CD4-positive, alpha-beta T cell (primary cell): ENCODE data around the gene TRAF3. TPM values are rescaled to one million over a fixed set of nuclear protein-coding genes. Genes with fewer than 3 reads are reported as not detected.

ENCODE experiments used
- ATAC-seq: fragments of 200-7000 bp; cut with Tn5 transposase; one replicate; pipeline ENCODE4 v1.10.0; 2022; ENCODE audit warnings: mild to moderate bottlenecking; ENCODE audit not compliant: poor library complexity
- CTCF ChIA-PET: fragments of 350-600 bp; sonication (Branson Sonifier 250); formaldehyde crosslinking; loops from one replicate; lab custom pipeline; 2021; ENCODE audit warnings: antibody characterized with exemption, inconsistent platforms; lab: Charles Lee
- POLR2A ChIA-PET: fragments of 350-600 bp; sonication (Branson Sonifier 250); formaldehyde crosslinking; loops from one replicate; lab custom pipeline; 2021; ENCODE audit warnings: antibody characterized with exemption, inconsistent platforms; lab: Charles Lee
- DNase-seq, 14 experiments: peaks; one replicate each; pipeline ENCODE4 v3.0.0-alpha.2; 2013 to 2020; ENCODE audit warnings: mixed read lengths in 2 of 14
- H3K27ac ChIP-seq, 2 donors: one replicate each; pipeline versions ENCODE4 v1.5.1 to v1.7.0; 2013; ENCODE audit warnings: low read length in 2 of 2, low read depth in 1 of 2, mild to moderate bottlenecking in 1 of 2
- H3K27me3 ChIP-seq, 2 experiments: 1 replicate in 1 of 2; 2 replicates in 1 of 2; pipeline versions ENCODE4 v1.6.1 to v1.7.0; 2013; ENCODE audit warnings: low read length in 2 of 2, control low read depth in 1 of 2, mild to moderate bottlenecking in 1 of 2, moderate library complexity in 1 of 2; ENCODE audit not compliant: insufficient read depth in 2 of 2, control insufficient read depth in 1 of 2
- H3K36me3 ChIP-seq: one replicate; pipeline ENCODE4 v1.6.1; 2013; ENCODE audit warnings: low read length, control low read depth; ENCODE audit not compliant: insufficient read depth
- H3K4me1 ChIP-seq: one replicate; pipeline ENCODE4 v1.6.1; 2013; ENCODE audit warnings: low read length, control low read depth; ENCODE audit not compliant: insufficient read depth
- H3K4me3 ChIP-seq: one replicate; pipeline ENCODE4 v1.5.1; 2013; ENCODE audit warnings: mild to moderate bottlenecking, low read length, moderate library complexity
- H3K9me3 ChIP-seq, 2 experiments: 1 replicate in 1 of 2; 2 replicates in 1 of 2; pipeline versions ENCODE4 v1.6.1 to v1.7.0; 2013; ENCODE audit warnings: low read length in 2 of 2, mild to moderate bottlenecking in 2 of 2, control low read depth in 1 of 2, moderate library complexity in 1 of 2; ENCODE audit not compliant: control insufficient read depth in 1 of 2, insufficient read depth in 1 of 2
- H3K27ac Mint-ChIP-seq: one replicate; pipeline ENCODE4 v1.8.0; 2020; ENCODE audit warnings: mixed read lengths
- H3K27me3 Mint-ChIP-seq: one replicate; pipeline ENCODE4 v1.8.0; 2021; ENCODE audit warnings: mixed read lengths
- H3K36me3 Mint-ChIP-seq: one replicate; pipeline ENCODE4 v1.8.0; 2021; ENCODE audit warnings: low read depth, mixed read lengths
- H3K4me1 Mint-ChIP-seq: one replicate; pipeline ENCODE4 v1.8.0; 2021; ENCODE audit warnings: low read depth, mixed read lengths
- H3K4me3 Mint-ChIP-seq: one replicate; pipeline ENCODE4 v1.8.0; 2020; ENCODE audit warnings: mild to moderate bottlenecking, mixed read lengths
- H3K9me3 Mint-ChIP-seq: one replicate; pipeline ENCODE4 v1.8.0; 2020; ENCODE audit warnings: mixed read lengths
- CTCF ChIP-seq: fragments of 200-600 bp; IDR thresholded peaks from one replicate; pipeline ENCODE4 v1.8.0; 2022; ENCODE audit warnings: antibody characterized with exemption, mild to moderate bottlenecking
- intact Hi-C, 2 experiments: fragments of 100-400 bp; cut with DNase I in 1 of 2; cut with micrococcal nuclease in 1 of 2; formaldehyde crosslinking; loops; one replicate each; pipeline versions ENCODE4 v1.15.1 to v1.9.0; 2023 to 2025; cut with DNase I, micrococcal nuclease
- total RNA-seq, 174 experiments: library from RNA in 2 of 174; stranded (reverse) in 2 of 174; gene quantifications; one replicate each; pipeline ENCODE4 v1.2.3 and lab custom pipeline; 2021 to 2026

Gene TRAF3
- total RNA-seq, 2 experiments from 2014 or later: 27.1 to 32.4 TPM

- Histone ChIP-seq H3K4me1 (peaks cover 32% of the 10 kb centered on the region), H3K27me3 (peaks cover 26 to 27% of the 10 kb centered on the region in 2 experiments), H3K27ac (no peak overlapping the region), H3K9me3 (peaks cover 0 to 30% of the 10 kb centered on the region in 2 experiments), H3K4me3 (peak overlapping the region; percentile 38), H3K36me3 (no peaks in the 10 kb centered on the region)
- Mint-ChIP-seq H3K27me3 (peaks cover 23% of the 10 kb centered on the region), H3K4me1 (peaks cover 16% of the 10 kb centered on the region), H3K27ac (no peak overlapping the region), H3K36me3 (no peaks in the 10 kb centered on the region), H3K9me3 (no peaks in the 10 kb centered on the region), H3K4me3 (peak overlapping the region; percentile 57)
- no peak for DNase-seq
- ATAC-seq: no peak
- intact Hi-C loops: loop anchor here in 1 of 2 experiments (10.0 kb wide), 1 partner anchor 329 kb away; the partner anchor contains the start of gene RCOR1
- ChIA-PET POLR2A (no interaction called here), CTCF (no interaction called here)
- TF ChIP-seq CTCF: no peak
Observed at GRCh38 chr14:102923201-102923924, 146.1 kb downstream of the TRAF3 start.

GRCh38 chr14:102923925-102924486, 146.8 kb downstream of the TRAF3 start:
- H3K27me3 ChIP-seq: peaks cover 29 to 30% of the 10 kb centered on the region in 2 experiments
- Mint-ChIP-seq H3K27me3 (peaks cover 23% of the 10 kb centered on the region), H3K4me3 (peak overlapping the region; percentile 48)

More at GRCh38 chr14:102923925-102924486, 146.8 kb downstream of the TRAF3 start:
- no peak overlapping the region for H3K27ac ChIP-seq
- TF ChIP-seq CTCF: no peak
- H3K9me3 ChIP-seq: peaks cover 0 to 35% of the 10 kb centered on the region in 2 experiments
- H3K9me3 Mint-ChIP-seq: no peaks in the 10 kb centered on the region
- H3K36me3 ChIP-seq: no peaks in the 10 kb centered on the region
- no peak overlapping the region for H3K27ac Mint-ChIP-seq
- H3K4me1 Mint-ChIP-seq: peaks cover 16% of the 10 kb centered on the region
- ATAC-seq (no peak), DNase-seq (no peak)
- no peak overlapping the region for H3K4me3 ChIP-seq
- CTCF ChIA-PET: no interaction called here
- no peaks in the 10 kb centered on the region for H3K36me3 Mint-ChIP-seq
- POLR2A ChIA-PET: no interaction called here
- intact Hi-C loops: loop anchor here in 1 of 2 experiments (10.0 kb wide), 1 partner anchor 329 kb away; the partner anchor contains the start of gene RCOR1
- H3K4me1 ChIP-seq: peaks cover 38% of the 10 kb centered on the region
